Mesodermal cell (in vitro differentiated cells): ENCODE results near the gene ENPP1. TPM values are rescaled to one million over a fixed set of nuclear protein-coding genes. Genes with fewer than 3 reads are reported as not detected.

Experiments
- H3K27ac ChIP-seq: 2 replicates; pipeline ENCODE4 v1.7.0; 2013; ENCODE audit warnings: mild to moderate bottlenecking, low read depth, low read length, moderate library complexity; ENCODE audit not compliant: severe bottlenecking
- H3K36me3 ChIP-seq: 2 replicates; pipeline ENCODE4 v1.7.1; 2013; ENCODE audit warnings: mild to moderate bottlenecking, low read length, moderate library complexity; ENCODE audit not compliant: control insufficient read depth, insufficient read depth
- H3K4me1 ChIP-seq: one replicate; pipeline ENCODE4 v1.7.1; 2013; ENCODE audit warnings: mild to moderate bottlenecking, low read length; ENCODE audit not compliant: insufficient read depth, control insufficient read depth, poor library complexity, severe bottlenecking
- H3K4me3 ChIP-seq: 2 replicates; pipeline ENCODE4 v1.7.0; 2013; ENCODE audit warnings: low read length, control low read depth, mild to moderate bottlenecking; ENCODE audit not compliant: insufficient read depth, poor library complexity, severe bottlenecking; ENCODE audit errors: extremely low read depth
- H3K9me3 ChIP-seq: 2 replicates; pipeline ENCODE4 v1.7.1; 2013; ENCODE audit warnings: mild to moderate bottlenecking, low read length, moderate library complexity; ENCODE audit not compliant: control insufficient read depth
- WGBS, 2 experiments: methylation state at CpG; one replicate each; pipeline ENCODE4 v1.1.5; 2013; ENCODE audit warnings: missing lambda C conversion rate in 2 of 2; ENCODE audit not compliant: insufficient coverage in 2 of 2; 5-methylcytosine and 5-hydroxymethylcytosine counted together
- polyA plus RNA-seq, 2 experiments: library from polyadenylated mRNA; stranded (reverse); fragments of 50-300 nt; gene quantifications; one replicate each; pipeline ENCODE4 v1.2.3, GENCODE V29; 2013

ENPP1 gene
- 22.7 TPM for polyA plus RNA-seq (2013, experiment 1 of 2)
- 22.8 TPM for polyA plus RNA-seq (2013, experiment 2 of 2)

- no peaks in the 10 kb centered on the region for H3K4me1 ChIP-seq
- WGBS, 2 experiments, result 0 to 1% methylated on average over 39 to 53 of the region's 99 CpGs
- no peak within 1 kb of the TSS for H3K27ac ChIP-seq
Measured at GRCh38 chr6:131807644-131808459, at the start of gene ENPP1. ENPP1 (plus strand) TSS chr6:131808020; CDS start chr6:131808036, 16 bp downstream.

GRCh38 chr6:131758920-131759319 is 48.9 kb upstream of the ENPP1 start:
- no peak overlapping the region for H3K27ac ChIP-seq
- H3K9me3 ChIP-seq, result no peaks in the 10 kb centered on the region
- no peaks in the 10 kb centered on the region for H3K36me3 ChIP-seq
- H3K4me1 ChIP-seq, result peaks cover 9% of the 10 kb centered on the region
- no peak overlapping the region for H3K4me3 ChIP-seq
- 80 to 100% methylated on average over 2 of the region's 4 CpGs for WGBS, 2 experiments

More at GRCh38 chr6:131807644-131808459, at the start of gene ENPP1:
- Histone ChIP-seq H3K36me3 (no peaks in the 10 kb centered on the region), H3K9me3 (no peaks in the 10 kb centered on the region), H3K4me3 (peak within 1 kb of the TSS; percentile 58)

GRCh38 chr6:131761060-131761761 is 46.6 kb upstream of the ENPP1 start:
- no peaks in the 10 kb centered on the region for H3K9me3 ChIP-seq
- WGBS, 2 experiments, result no CpG with 5 or more reads among the region's 6 CpGs
- H3K4me1 ChIP-seq, result peaks cover 13% of the 10 kb centered on the region
- no peak overlapping the region for H3K27ac ChIP-seq
- no peak overlapping the region for H3K4me3 ChIP-seq
- H3K36me3 ChIP-seq, result no peaks in the 10 kb centered on the region

- no peaks in the 10 kb centered on the region for H3K36me3 ChIP-seq
- no CpG with 5 or more reads among the region's 1 CpG for WGBS, 2 experiments
- H3K4me3 ChIP-seq, result no peak overlapping the region
- H3K9me3 ChIP-seq, result no peaks in the 10 kb centered on the region
- no peak overlapping the region for H3K27ac ChIP-seq
- H3K4me1 ChIP-seq, result peaks cover 13% of the 10 kb centered on the region
Measured at GRCh38 chr6:131761762-131762067, 46.1 kb upstream of the ENPP1 start.

GRCh38 chr6:131762984-131763383 is 44.8 kb upstream of the ENPP1 start:
- Histone ChIP-seq H3K36me3 (no peaks in the 10 kb centered on the region), H3K4me3 (no peak overlapping the region), H3K27ac (no peak overlapping the region), H3K9me3 (no peaks in the 10 kb centered on the region), H3K4me1 (peaks cover 13% of the 10 kb centered on the region)
- no CpG with 5 or more reads among the region's 2 CpGs for WGBS, 2 experiments

GRCh38 chr6:131763749-131764148 is 44.1 kb upstream of the ENPP1 start:
- no CpG with 5 or more reads among the region's 1 CpG for WGBS, 2 experiments
- H3K4me1 ChIP-seq, result peaks cover 13% of the 10 kb centered on the region
- H3K27ac ChIP-seq, result no peak overlapping the region
- no peak overlapping the region for H3K4me3 ChIP-seq
- no peaks in the 10 kb centered on the region for H3K9me3 ChIP-seq
- H3K36me3 ChIP-seq, result no peaks in the 10 kb centered on the region

GRCh38 chr6:131764350-131764749 is 43.5 kb upstream of the ENPP1 start:
- Histone ChIP-seq H3K36me3 (no peaks in the 10 kb centered on the region), H3K4me1 (peaks cover 13% of the 10 kb centered on the region), H3K9me3 (no peaks in the 10 kb centered on the region), H3K27ac (no peak overlapping the region), H3K4me3 (no peak overlapping the region)
- WGBS, 2 experiments, result 94% methylated on average over 2 of the region's 4 CpGs

- H3K4me3 ChIP-seq, result no peak overlapping the region
- no peaks in the 10 kb centered on the region for H3K36me3 ChIP-seq
- peaks cover 13% of the 10 kb centered on the region for H3K4me1 ChIP-seq
- no peaks in the 10 kb centered on the region for H3K9me3 ChIP-seq
- 91 to 92% methylated on average over 7 of the region's 9 CpGs for WGBS, 2 experiments
- no peak overlapping the region for H3K27ac ChIP-seq
Measured at GRCh38 chr6:131765081-131765803, 42.6 kb upstream of the ENPP1 start.

GRCh38 chr6:131765804-131766135 is 42.0 kb upstream of the ENPP1 start:
- Histone ChIP-seq H3K4me3 (no peak overlapping the region), H3K9me3 (no peaks in the 10 kb centered on the region), H3K4me1 (peaks cover 13% of the 10 kb centered on the region), H3K27ac (no peak overlapping the region), H3K36me3 (no peaks in the 10 kb centered on the region)
- 95 to 100% methylated on average over 2 to 3 of the region's 4 CpGs for WGBS, 2 experiments

GRCh38 chr6:131766631-131767030 is 41.2 kb upstream of the ENPP1 start:
- H3K4me3 ChIP-seq, result no peak overlapping the region
- H3K27ac ChIP-seq, result no peak overlapping the region
- no CpG with 5 or more reads among the region's 2 CpGs for WGBS, 2 experiments
- peaks cover 13% of the 10 kb centered on the region for H3K4me1 ChIP-seq
- no peaks in the 10 kb centered on the region for H3K36me3 ChIP-seq
- no peaks in the 10 kb centered on the region for H3K9me3 ChIP-seq
